GM12878 (cell line): ENCODE measurements around the gene MAGEA11. TPM values are rescaled to one million over a fixed set of nuclear protein-coding genes. Genes with fewer than 3 reads are reported as not detected.

Experiments used
- ATAC-seq: fragments of 200-7000 bp; cut with Tn5 transposase; 3 replicates; pipeline ENCODE4 v1.9.1; 2020; ENCODE audit warnings: mild to moderate bottlenecking, moderate library complexity
- BruUV-seq: library from RNA; stranded (reverse); fragments of 400-500 nt; replicated peaks from 2 replicates; lab custom pipeline; 2021; lab: Mats Ljungman, UMichigan
- CTCF ChIA-PET: fragments of 300-600 bp; sonication (Branson Sonifier 250); formaldehyde crosslinking; extraction: SDS; loops from one replicate; lab custom pipeline; 2021; ENCODE audit warnings: inconsistent platforms; lab: Yijun Ruan, JAX
- POLR2A ChIA-PET: fragments of 350-600 bp; formaldehyde crosslinking; extraction: SDS; loops from one replicate; lab custom pipeline; 2021; ENCODE audit warnings: inconsistent platforms; lab: Charles Lee
- RAD21 ChIA-PET: fragments of 300-600 bp; sonication (Branson Sonifier 250); formaldehyde crosslinking; loops from one replicate; lab custom pipeline; 2023; ENCODE audit warnings: antibody characterized with exemption; ENCODE audit not compliant: unreplicated experiment; lab: Charles Lee
- SMC1A ChIA-PET: fragments of 300-600 bp; sonication (Branson Sonifier 250); formaldehyde crosslinking; loops from one replicate; lab custom pipeline; 2023; ENCODE audit not compliant: unreplicated experiment, uncharacterized antibody; lab: Charles Lee
- DNase-seq: peaks from one replicate; pipeline ENCODE4 v3.0.0-alpha.2; 2011; ENCODE audit warnings: low read depth, low spot score
- FAIRE-seq: peaks from 3 replicates; lab custom pipeline; 2011; peaks lifted over from hg19 to GRCh38; lab: Jason Lieb, UNC
- H2AFZ ChIP-seq: 2 replicates; pipeline ENCODE4 v1.6.0; 2011; ENCODE audit warnings: low read depth, low read length, control low read depth; ENCODE audit not compliant: control insufficient read depth
- H3K27ac ChIP-seq: 2 replicates; pipeline ENCODE4 v1.5.1; 2011; ENCODE audit warnings: control low read depth; ENCODE audit not compliant: control insufficient read depth, insufficient read depth
- H3K27me3 ChIP-seq, 2 experiments: replicated peaks in 1 of 2; 2 replicates each; pipeline versions ENCODE4 v1.6.0 to v1.6.1; 2011; ENCODE audit warnings: low read length in 1 of 2; ENCODE audit not compliant: control insufficient read depth in 2 of 2, insufficient read depth in 2 of 2
- H3K36me3 ChIP-seq, 2 experiments: 2 replicates each; pipeline ENCODE4 v1.5.1; 2011; ENCODE audit warnings: low read length in 1 of 2; ENCODE audit not compliant: control insufficient read depth in 2 of 2, insufficient read depth in 2 of 2
- H3K4me1 ChIP-seq: 2 replicates; pipeline ENCODE4 v1.6.1; 2011; ENCODE audit warnings: mild to moderate bottlenecking, low read length, moderate library complexity, mixed read lengths; ENCODE audit not compliant: control insufficient read depth, insufficient read depth
- H3K4me2 ChIP-seq: 2 replicates; pipeline ENCODE4 v1.6.0; 2011; ENCODE audit warnings: control low read depth; ENCODE audit not compliant: control insufficient read depth, insufficient read depth
- H3K4me3 ChIP-seq: fragments of 200-600 bp; sonication (generic); 2 replicates; pipeline ENCODE4 v1.5.1; 2016
- H3K79me2 ChIP-seq: 2 replicates; pipeline ENCODE4 v1.6.0; 2011; ENCODE audit warnings: low read length; ENCODE audit not compliant: control insufficient read depth, insufficient read depth
- H3K9ac ChIP-seq: 2 replicates; pipeline ENCODE4 v1.8.0; 2011; ENCODE audit warnings: low read length, control low read depth, mixed read lengths; ENCODE audit not compliant: control insufficient read depth, insufficient read depth
- H3K9me3 ChIP-seq: replicated peaks from 3 replicates; pipeline ENCODE4 v1.5.1; 2011; ENCODE audit warnings: mild to moderate bottlenecking, low read length; ENCODE audit not compliant: control insufficient read depth, insufficient read depth
- H4K20me1 ChIP-seq: 2 replicates; pipeline ENCODE4 v1.6.0; 2011; ENCODE audit not compliant: control insufficient read depth, insufficient read depth
- BMI1 ChIP-seq: fragments of 450-650 bp; IDR thresholded peaks from 2 replicates; pipeline ENCODE4 v1.6.1; 2016; ENCODE audit warnings: mild to moderate bottlenecking, moderate library complexity, borderline replicate concordance
- FOS ChIP-seq: IDR thresholded peaks from 3 replicates; pipeline ENCODE4 v1.6.1; 2011; ENCODE audit warnings: borderline replicate concordance; ENCODE audit not compliant: insufficient read length; ENCODE audit errors: extremely low read depth
- LARP7 ChIP-seq: fragments of 450-650 bp; IDR thresholded peaks from 2 replicates; pipeline ENCODE4 v1.6.1; 2017; ENCODE audit warnings: mild to moderate bottlenecking
- MAX ChIP-seq: IDR thresholded peaks from 2 replicates; pipeline ENCODE4 v1.6.1; 2012; ENCODE audit warnings: low read depth, low read length, improper control_type of control experiment
- PAX8 ChIP-seq: fragments of 450-650 bp; IDR thresholded peaks from 2 replicates; pipeline ENCODE4 v1.6.1; 2017; ENCODE audit warnings: mild to moderate bottlenecking, moderate library complexity
- SRF ChIP-seq, 2 experiments: IDR thresholded peaks; 2 replicates each; pipeline ENCODE4 v1.6.1; 2011; ENCODE audit warnings: low read depth in 2 of 2, low read length in 2 of 2, mild to moderate bottlenecking in 1 of 2, moderate library complexity in 1 of 2
- ZBTB33 ChIP-seq: fragments of 450-650 bp; IDR thresholded peaks from 2 replicates; pipeline ENCODE4 v1.6.1; 2017; ENCODE audit warnings: mild to moderate bottlenecking
- ZNF24 ChIP-seq: fragments of 450-650 bp; IDR thresholded peaks from 2 replicates; pipeline ENCODE4 v1.6.1; 2017; ENCODE audit warnings: antibody characterized with exemption, mild to moderate bottlenecking
- WGBS: methylation state at CpG from one replicate; pipeline ENCODE4 v1.1.6; 2016; ENCODE audit warnings: low lambda C conversion rate; ENCODE audit not compliant: insufficient replicate concordance, insufficient coverage; ENCODE audit errors: missing lambda C conversion rate; 5-methylcytosine and 5-hydroxymethylcytosine counted together
- in situ Hi-C: fragments of 300-500 bp; cut with MboI; formaldehyde crosslinking; loops from 9 replicates; pipeline ENCODE4 v1.14.3; 2018; ENCODE audit warnings: mixed read lengths
- intact Hi-C: fragments of 100-400 bp; cut with micrococcal nuclease; formaldehyde crosslinking; loops from one replicate; pipeline ENCODE4 v1.14.2; 2022; ENCODE audit not compliant: unreplicated experiment
- polyA plus RNA-seq, 11 experiments: library from polyadenylated mRNA; depleted of rRNA in 4 of 11; unstranded in 6 of 11; stranded (reverse) in 5 of 11; fragments of >200 nt; fragmentation: Nextera tagmentation in 4 of 11; fragmentation: Illumina TruSeq in 1 of 11; extraction: Ambion mirVana in 4 of 11; extraction: Trizol in 1 of 11; gene quantifications; 1 replicate in 1 of 11; 2 replicates in 10 of 11; pipeline versions ENCODE4 v1.2.1 to v1.2.3, GENCODE V29; 2011 to 2016; ENCODE audit warnings: inconsistent platforms in 2 of 11, missing spikeins in 2 of 11, low read depth in 1 of 11
- total RNA-seq, 4 experiments: library from RNA; depleted of rRNA in 3 of 4; stranded (reverse); fragments of >200 nt in 3 of 4; fragmentation: Illumina TruSeq in 1 of 4; extraction: Trizol in 1 of 4; gene quantifications; 2 replicates each; pipeline versions ENCODE4 v1.2.1 to v1.2.3, GENCODE V29; 2013 to 2021

The MAGEA11 gene
- total and polyA plus RNA-seq, 10 of the 15 experiments (the other 5 are each of a cell fraction or from before 2014, with no cell fraction given): 0.07 TPM; not detected in 9

- CTCF ChIA-PET: no interaction called here
- TF ChIP-seq ZNF24 (no peak), BMI1 (no peak), MAX (no peak), FOS (no peak), SRF (IDR thresholded peaks at IDR 0.05; ENCODE audit: low read depth in 2 of 2, low read length in 2 of 2) (no peak), ZBTB33 (no peak), LARP7 (no peak), PAX8 (no peak)
- no peaks in the 10 kb centered on the region for H3K79me2 ChIP-seq
- intact Hi-C loops (no loop called here), in situ Hi-C loops (no loop called here)
- no TSS peak for BruUV-seq
- H2AFZ ChIP-seq: no peak overlapping the region
- no peak for DNase-seq
- ATAC-seq: no peak
- H3K4me1 ChIP-seq: no peaks in the 10 kb centered on the region
- H3K9me3 ChIP-seq: no peaks in the 10 kb centered on the region; the same call in 2 of the 3 replicates
- no peaks in the 10 kb centered on the region for H3K27me3 ChIP-seq
- no peak overlapping the region for H3K9ac ChIP-seq
- H4K20me1 ChIP-seq: no peaks in the 10 kb centered on the region
- no peak for FAIRE-seq
- H3K36me3 ChIP-seq: no peaks in the 10 kb centered on the region
- H3K27ac ChIP-seq: no peak overlapping the region
- POLR2A ChIA-PET: no interaction called here
- SMC1A ChIA-PET: no interaction called here
- no peak overlapping the region for H3K4me2 ChIP-seq
- no peak overlapping the region for H3K4me3 ChIP-seq
- RAD21 ChIA-PET: no interaction called here
- 57% methylated on average over 4 of the region's 5 CpGs for WGBS
Observed at GRCh38 chrX:149712831-149713230, 971 bp downstream of the MAGEA11 start.
